C4-2B (cell line): Measurements from ENCODE around the gene HDAC7.

ENCODE experiments used
- CTCF ChIP-seq: fragments of 450-650 bp; conservative IDR thresholded peaks from 2 replicates; pipeline ENCODE4 v1.5.1; 2017; ENCODE audit warnings: mild to moderate bottlenecking
- ZFX ChIP-seq: fragments of 450-650 bp; IDR thresholded peaks from 2 replicates; pipeline ENCODE4 v1.6.1; 2017

GRCh38 chr12:47803191-47803875, 16.4 kb downstream of the HDAC7 start:
- no peak for TF ChIP-seq CTCF
- TF ChIP-seq ZFX, result no peak
